Fibroblast of the conjunctiva (primary cell): ENCODE measurements around the gene THBS2.
"Not testable (repeated sequence)": the region's sequence is repeated elsewhere in the genome, so short reads cannot be mapped to it uniquely, and the experiment has no call there.

Experiments used
- DNase-seq: peaks from one replicate; pipeline ENCODE4 v3.0.0-alpha.2; 2010; ENCODE audit warnings: low read depth

Gene THBS2

DNA sequence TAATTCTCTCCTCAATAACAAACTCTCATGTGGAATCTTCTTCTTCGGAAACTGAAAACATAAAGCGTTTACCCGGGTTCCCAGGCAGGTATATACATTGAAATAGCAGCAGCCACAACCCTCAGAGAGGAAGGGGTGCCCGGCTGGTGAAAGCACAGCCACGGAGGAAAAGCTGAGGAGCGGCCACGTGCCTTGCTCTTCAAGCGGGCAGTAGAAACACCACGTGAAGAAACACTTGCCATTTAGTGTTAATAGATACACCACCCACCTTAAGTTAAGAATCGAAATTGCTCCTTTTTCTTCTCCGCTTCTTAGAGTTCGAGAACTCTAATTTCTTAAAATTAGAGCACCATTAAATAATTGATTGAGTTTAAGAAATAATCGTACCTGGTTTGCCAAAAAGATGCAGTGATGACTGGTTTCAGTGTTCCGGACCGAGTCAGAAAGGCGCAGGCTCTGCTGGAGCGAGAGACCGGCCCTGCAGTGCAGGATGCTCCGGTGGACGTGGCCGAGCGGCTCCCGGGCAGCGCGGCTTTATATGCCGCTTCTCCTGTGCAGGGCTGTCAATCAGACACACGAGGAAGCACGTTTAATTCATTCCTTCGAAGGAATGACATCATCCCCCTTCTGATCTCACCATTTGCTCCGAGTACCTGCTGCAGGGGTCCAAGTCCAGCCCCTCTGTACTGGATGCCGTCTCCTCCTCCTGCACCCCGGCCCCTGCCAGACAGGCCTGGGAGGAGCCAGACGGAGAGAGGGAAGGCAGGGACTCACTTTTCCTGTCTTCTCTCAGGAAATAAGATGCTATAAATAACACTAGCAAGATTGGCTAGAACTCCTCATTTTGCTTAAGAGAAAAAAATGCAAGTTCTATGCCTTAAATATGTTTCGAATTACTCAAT is at the start of gene THBS2:
THBS2 (minus strand) TSS at position 510 of the 902 bp plus-strand sequence. CDS start 3,062 bp downstream, outside the sequence.
- peak; percentile 92 for DNase-seq

DNA sequence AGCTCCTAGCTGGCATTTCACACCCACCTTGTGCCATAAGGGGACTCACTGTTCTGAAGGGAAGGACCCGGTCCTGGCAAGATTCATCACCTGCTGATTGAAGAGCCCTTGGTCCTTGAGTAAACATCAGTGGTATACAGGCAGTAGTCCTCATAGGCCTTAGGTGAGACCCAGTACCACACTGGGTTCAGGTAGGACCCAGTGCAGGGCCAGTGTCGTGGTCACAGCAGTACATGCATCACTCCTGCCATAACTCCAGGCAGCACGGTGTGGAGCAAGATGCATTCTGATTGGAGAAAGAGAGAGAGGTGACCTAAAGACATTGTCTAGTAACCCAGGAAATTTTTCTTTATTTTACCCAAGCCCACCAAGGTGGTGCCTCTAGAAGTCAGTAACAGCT is 49.1 kb upstream of the THBS2 start:
- DNase-seq, result no peak

DNA sequence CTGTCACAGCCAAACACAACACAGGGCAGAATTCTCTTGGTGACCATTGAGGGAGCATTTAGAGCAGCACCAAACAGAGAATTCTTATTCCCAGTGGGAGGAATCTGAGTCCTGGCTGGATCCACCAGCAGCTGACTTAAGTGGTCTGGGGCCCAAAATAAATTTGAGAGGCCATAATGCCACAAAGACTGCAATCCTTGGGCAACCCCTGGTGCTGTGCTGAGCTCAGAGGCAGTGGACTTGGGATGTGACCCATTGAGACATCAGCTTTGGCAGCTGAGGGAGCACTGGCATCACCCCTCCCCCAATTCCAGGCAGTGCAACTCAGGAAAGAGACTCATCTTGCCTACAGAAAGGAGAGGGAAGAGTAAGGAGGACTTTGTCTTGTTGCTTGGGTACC is 48.6 kb upstream of the THBS2 start:
- no peak for DNase-seq

DNA sequence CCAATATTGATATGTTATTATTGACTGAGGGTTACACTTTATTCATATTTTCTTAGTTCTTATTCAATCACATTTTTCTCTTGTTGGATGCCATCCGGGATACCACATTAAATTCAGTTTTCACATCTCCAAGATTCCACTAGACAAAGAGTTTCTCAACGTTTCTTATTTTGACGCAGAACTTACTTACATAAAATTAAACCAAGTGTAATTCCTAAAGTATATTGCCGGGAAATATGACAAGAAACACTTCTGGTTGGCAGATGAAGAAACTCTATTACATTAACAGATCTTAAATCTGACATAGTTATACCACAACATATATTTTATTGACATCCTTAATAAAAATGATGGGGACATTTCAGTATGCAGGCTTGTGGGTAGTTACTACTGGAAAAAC is 47.3 kb upstream of the THBS2 start:
- no peak for DNase-seq

DNA sequence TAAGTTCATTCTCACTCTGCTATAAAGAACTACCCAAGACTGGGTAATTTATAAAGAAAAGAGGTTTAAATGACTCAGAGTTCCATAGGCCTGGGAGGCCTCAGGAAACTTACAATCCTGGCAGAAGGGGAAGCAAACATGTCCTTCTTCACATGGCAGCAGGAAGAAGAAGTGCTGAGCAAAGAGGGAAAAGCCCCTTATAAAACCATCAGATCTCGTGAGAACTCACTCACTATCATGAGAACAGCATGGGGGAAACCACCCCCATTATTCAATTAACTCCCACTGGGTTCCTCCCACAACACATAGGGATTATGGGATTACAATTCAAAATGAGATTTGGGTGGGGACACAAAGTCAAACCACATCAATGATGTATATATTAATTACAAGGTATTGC is 45.0 kb upstream of the THBS2 start:
- DNase-seq, result not testable (repeated sequence)

DNA sequence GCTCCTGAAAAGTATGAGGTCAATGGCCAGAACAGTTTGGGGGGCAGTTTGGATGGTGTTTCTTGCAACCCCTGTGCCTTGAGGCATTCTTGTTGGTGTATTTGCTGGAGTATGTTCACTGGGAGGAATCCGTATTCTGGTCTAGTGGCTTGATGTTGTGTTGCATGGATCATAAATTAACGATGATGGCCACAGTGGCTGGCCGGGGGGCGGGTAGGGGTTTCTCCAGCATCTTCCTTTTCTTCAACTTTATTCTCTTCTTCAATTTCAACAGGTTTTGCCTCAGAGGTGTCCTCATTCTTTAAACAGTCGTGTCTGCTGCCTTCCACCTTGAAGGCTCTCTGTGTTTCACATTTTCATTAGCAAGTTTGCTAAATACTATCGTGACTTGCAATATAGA is 43.0 kb upstream of the THBS2 start:
- DNase-seq, result no peak

DNA sequence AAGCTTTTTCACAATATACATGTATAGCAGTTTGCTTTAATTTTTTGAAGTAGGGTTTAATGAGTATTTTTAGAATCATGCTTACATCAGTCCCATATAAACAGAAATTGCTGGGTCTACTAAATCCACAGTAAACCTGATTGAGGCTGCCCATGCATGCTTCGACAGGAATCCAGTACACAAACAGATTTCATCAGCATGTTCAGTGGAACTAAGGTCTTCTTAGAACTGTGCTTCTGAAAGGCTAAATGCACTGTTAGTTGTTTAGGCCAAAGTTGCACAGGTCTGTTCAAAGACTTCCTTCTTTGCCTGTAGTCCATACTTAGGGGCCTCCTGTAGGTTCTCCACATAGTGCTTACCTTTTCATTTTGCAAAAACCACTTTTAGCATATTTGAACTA is 42.5 kb upstream of the THBS2 start:
- no peak for DNase-seq

DNA sequence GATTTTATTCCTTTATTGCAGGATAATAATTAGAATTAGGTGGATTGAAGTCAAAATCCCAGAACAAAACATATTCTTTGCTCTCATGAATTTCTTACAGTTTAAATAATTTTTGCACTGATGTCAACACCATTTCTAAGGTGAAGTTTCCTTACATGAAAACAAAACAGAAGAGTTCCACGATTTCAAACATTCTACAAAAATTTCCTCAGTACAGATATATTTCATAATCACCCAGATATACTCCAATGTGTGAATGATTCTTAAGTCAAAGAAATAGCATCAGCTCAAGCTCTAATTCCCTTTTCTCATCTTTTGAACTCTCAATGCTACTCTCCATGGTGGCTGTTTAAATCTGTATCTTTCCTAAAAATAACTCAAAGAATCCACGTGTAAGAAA is 39.5 kb upstream of the THBS2 start:
- DNase-seq, result no peak

DNA sequence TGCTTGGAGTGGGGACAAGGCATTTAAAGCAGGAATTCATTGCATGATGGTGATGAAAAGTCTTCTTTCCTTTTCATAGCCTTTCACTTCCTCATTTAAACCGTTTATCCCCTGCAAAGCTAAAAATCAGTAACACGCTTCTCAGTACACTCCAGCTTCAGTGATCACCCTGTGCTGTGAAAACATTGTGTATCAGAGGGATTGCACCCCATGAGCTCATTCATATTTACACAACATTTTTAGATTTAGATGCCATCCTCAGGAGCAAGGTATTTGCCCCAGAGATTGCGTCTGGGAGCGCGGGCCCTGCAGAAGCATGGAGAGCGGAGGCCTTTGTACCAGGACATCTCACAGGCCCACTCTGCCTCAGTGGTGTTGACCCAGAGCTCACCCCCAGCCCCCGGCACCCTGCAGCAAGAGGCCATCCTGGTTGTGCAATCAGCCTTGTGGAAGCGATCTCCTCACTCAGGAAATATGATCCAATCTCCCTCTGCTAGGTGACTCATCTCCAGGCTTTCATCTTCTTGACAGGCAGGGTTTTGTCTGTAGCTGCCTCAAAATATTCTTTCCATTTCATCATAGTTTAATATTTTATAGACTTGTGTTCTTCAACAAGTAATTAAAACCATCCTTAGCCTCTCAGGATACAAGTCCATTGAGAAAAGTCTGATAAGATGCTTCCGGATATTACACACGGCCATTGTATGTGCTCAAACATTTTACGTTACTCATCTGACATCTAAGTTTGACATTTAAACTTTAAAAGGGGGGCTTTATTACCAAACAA is 38.9 kb upstream of the THBS2 start:
- DNase-seq, result peak; percentile 95

DNA sequence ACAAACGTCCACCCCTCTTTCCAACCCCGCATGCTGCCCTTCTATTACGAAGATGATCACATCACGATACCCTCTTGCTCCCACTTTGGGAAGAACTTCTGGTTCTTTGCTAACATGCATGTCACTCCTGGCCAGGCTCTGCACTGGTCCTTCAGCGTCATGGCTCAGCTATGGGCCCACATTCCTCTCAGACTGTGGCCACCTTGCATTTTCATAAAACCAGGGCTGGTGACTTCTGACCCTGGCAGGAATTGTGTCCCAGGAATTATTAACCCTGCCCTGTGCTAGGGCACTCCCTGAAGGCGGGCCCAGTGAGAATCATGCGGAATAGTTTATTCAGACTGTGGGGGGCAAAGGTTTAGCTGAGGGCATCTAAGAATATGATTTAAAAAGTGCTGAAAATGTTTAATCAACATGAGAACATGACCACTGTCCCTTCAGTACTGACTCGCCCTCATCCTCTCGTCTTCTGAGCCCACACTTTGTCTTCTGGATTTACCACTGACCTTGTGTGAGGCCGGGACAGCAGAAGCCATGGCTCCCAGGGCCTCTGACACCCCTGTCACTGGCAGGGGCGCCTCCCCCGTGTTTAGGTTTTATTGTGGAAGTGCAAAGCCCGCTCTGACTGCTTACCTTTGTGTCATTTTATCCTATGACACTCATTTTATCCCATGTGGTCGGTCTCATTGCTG is 38.1 kb upstream of the THBS2 start:
- DNase-seq, result no peak

DNA sequence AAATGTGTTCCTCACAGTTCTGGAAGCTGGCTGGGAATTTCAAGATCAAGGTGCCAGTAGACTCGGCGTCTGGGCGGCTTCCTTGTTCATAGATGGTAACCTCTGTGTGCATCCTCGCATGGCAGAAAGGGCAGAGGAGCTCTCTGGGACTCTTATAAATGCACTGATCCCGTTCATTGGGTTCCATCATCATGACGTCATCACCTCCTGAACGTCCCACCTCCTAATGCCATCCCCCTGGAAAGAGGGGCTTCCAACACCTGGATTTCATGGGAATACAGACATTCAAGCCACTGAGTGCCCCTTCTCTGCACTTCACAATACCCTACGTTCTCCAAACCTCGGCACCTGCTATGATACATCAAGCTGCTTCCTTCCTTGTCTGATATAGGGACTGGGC is 37.5 kb upstream of the THBS2 start:
- DNase-seq, result no peak

DNA sequence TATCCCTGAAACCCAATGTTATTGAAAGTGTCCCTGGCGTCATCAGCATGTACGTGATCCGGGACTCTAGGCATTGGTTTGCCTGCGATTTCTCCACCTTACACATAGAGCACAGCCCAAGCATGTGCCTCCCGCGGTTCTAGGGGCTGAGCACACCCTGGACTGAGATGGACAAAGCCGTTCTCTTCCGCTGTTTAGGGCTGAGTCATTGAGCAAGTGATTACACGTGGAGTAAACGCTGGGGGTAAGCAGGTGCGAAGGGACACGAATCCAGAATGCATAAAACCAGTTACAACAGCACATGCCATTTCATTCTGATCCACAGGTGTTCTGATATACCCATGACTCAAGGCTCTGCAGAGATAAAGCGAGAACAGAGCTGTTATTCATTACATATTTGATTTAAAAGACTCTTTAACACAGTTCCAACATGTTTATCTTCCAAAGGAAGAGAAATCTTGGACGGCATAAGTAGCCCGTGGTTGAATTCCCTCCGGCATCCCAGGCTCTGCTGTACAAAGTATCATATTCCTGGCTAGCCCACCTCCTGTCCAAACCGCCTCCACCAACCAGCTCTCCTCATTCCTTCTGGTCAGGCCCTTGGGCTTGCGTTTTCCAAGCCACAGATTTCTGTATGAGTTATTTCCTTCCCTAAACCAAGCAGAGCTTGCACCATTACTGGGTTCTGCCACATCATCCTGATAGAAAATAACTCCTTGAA is 36.1 kb upstream of the THBS2 start:
- peak; percentile 63 for DNase-seq

DNA sequence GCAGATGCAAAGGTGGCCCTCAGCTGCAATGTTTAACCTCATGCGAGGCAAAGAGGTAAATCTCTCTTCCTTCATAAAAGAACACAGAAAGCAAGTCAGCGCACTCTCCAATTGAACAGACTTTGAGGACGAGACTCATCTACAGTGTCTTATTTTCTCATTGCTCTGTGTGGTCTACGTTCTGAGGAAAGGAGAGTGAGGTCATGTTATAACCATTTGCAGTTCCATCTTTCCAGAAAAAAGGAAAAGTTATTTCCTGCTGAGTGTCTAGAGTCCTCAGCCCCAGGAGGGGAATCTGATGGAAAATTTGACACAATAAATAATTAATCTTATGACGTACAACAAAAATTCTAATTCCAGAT is 35.6 kb upstream of the THBS2 start:
- no peak for DNase-seq

DNA sequence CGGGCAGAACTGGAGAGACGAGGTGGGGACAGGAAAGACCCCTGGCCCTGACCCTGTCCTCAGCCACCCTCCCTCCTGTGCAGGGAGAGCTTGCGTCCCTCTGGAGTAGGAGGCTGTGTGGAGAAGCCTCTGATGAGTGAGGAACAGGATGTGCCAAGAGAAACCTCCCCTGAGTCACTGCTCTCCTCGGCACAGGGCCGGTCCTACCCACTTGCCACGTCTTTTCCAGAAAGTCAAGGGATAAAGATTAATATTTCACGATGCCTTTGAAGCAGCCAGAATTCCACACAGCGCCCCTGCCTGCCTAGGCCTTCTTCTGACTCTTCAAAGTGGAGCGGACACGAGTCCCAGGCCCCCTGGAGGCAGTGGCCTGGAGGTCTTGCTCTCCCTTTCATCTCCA is 34.9 kb upstream of the THBS2 start:
- no peak for DNase-seq

DNA sequence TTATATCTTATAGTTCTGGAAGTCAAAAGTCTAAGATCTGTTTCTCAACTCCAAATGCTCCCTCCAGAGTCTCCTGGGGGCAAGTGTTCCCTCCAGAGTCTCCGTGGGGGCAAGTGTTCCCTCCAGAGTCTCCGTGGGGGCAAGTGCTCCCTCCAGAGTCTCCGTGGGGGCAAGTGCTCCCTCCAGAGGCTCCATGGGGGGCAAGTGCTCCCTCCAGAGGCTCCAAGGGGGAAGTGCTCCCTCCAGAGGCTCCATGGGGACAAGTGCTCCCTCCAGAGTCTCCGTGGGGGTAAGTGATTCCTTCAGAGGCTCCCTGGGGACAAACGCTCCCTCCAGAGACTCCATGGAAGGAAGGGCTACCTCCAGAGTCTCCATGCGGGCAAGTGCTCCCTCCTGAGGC is 34.0 kb upstream of the THBS2 start:
- DNase-seq, result no peak

DNA sequence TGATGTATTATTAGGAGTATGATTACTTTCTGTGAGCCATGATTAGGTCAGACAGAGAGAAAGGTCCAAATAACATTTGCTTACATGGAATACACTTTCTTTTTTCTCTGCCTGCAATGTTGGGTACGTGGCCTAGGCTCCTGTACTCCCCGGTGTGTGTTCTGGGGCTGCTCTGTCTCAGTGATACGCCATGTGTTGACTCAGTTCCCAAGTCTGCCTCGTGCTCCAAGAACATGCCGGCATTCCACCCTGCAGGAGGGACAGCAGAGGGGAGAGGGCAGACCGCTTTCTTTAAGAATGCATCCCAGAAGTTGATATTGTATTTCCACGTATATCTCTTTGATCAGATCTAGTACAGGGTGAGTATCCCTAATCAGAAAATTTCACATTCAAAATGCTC is 33.3 kb upstream of the THBS2 start:
- DNase-seq, result no peak

DNA sequence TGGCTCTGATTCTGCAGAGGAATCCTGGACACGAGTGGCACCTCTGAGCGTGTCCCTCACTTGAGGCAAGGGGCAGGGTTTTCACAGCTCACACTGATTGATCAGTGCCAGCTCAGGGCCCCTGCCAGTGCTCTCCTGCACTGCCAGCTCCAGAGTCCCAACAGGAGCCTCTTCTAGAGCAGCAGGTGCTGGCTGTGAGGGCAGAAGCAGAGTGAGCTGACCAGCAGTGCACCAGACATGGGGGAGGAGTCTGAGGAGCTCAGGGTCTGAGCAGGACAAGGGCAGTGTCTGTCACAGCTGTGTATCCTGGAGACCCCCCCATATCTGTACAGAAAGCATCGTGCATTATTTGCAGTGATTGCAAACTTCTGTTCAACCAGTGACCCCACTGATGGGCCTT is 31.5 kb upstream of the THBS2 start:
- no peak for DNase-seq

DNA sequence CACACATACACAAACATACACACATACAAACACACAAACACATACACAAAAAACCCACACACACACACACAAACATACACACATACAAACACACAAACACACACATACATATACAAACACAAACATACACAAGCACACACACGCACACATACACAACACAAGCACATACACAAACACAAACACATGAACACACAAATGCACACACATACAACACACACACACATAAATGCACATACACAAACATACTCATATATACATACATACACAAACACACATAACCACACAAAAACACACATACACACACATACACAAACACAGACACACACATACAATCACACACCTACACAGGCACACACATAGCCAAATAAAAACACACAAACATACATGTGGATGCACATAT is 30.3 kb upstream of the THBS2 start:
- no peak for DNase-seq

DNA sequence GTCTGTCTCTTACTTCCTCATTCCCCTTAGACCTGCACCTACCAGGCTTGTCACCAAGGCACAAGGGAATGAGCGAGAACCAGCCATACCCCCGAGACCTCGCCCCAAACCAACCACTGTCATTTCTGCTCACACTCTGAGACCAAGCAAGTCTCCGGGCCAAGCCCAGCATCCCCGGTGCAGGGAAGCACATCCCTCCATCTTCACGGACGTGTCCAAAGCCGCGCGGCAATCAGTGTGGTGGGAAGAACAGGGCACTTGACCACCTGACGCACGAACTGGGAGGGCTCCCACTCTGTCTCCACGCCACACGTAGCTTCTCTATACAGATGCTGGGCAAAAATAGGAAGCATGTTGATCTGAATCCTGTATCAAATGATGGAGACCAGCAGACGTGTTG is 28.4 kb upstream of the THBS2 start:
- no peak for DNase-seq

DNA sequence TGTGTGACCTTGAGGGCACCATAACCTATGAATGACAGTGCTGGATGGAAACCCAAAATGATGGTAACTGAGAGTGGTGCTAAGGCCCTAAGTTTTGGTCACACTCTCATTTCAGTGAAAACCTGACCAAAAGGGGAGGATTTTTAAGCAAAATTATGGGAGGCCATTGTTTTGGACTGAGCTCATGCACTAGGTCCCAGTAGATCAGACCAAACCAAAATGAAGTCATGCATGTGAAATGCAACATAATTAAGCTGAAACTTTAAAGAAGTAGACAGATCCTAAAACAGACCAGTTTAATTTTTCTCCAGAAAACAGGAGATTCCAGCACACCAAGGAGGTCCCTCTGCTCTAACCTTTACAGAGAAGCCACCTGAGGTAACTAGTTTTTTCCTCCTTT is 24.0 kb upstream of the THBS2 start:
- no peak for DNase-seq

DNA sequence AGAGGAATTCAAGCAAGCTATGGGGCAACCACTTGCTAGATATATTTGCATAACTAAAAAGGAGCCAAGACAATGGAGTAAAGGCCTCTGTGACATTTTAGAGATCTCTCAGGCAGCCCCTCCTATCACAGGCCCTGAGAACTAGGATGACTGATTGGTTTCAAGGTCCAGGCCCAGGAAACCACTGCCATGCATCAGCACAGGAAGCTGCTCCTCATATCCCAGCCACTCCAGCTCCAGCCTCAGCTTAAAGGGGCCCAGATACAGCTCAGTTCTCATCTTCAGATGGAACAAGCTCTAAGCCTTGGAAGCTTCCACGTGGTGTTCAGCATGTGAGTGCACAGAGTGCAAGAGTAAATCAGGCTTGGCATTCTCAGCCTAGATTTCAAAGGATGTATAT is 21.1 kb upstream of the THBS2 start:
- DNase-seq, result no peak

DNA sequence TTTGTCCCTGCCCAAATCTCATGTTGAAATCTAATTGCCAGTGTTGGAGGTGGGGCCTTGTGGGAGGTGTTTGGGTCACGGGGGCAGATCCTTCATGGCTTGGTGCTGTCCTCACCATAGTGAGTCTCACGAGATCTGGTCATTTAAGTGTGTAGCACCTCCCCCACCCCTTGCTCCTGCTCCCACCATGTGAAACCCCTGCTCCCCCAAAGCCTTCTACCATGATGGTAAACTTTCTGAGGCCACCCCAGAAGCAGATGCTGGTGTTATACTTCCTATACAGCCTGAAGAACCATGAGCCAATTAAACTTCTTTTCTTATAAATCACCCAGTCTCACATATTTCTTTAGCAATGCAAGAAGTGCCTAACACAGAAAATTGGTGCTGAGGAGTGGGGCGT is 19.9 kb upstream of the THBS2 start:
- no peak for DNase-seq
